Measurements from ENCODE around the gene REX1BD.
"Not testable (repeated sequence)": the region's sequence is repeated elsewhere in the genome, so short reads cannot be mapped to it uniquely, and the experiment has no call there.

REX1BD gene

GRCh38 chr19:18594096-18594823, 5.7 kb downstream of the REX1BD start:
- Histone ChIP-seq H4K20me1 (peaks cover 7 to 61% (median 22%) of the 10 kb centered on the region in 11 experiments; a peak in 15 of 22 replicates), H3K9me3 (replicated peaks in 1 of 11) (no peaks in the 10 kb centered on the region), H3K9ac (peak overlapping the region in 10 of 11 experiments; percentile 20 to 63 (median 54); a peak in 20 of 22 replicates), H3K4me3 (peak overlapping the region in 8 of 10 experiments; percentile 34 to 65 (median 46); a peak in 15 of 20 replicates), H3K4me1 (peaks cover 43 to 88% (median 78%) of the 10 kb centered on the region in 10 experiments), H3K27me3 (peaks cover 17 to 52% (median 30%) of the 10 kb centered on the region in 11 experiments; a peak in 19 of 22 replicates), H3K36me3 (peaks cover 8 to 22% (median 18%) of the 10 kb centered on the region in 11 experiments; a peak in 17 of 22 replicates), H3K4me2 (peak overlapping the region; percentile 88 to 100 (median 94)), H3K27ac (peak overlapping the region in 4 of 11 experiments; percentile 11 to 28 (median 14); a peak in 2 of 22 replicates)
- no peak for TF ChIP-seq Cebpa-rat (IDR thresholded peaks at IDR 0.05)

- H3K4me1 ChIP-seq, result peaks cover 36 to 82% (median 71%) of the 10 kb centered on the region in 10 experiments
- H3K27ac ChIP-seq, result peak overlapping the region in 4 of 11 experiments; percentile 11 to 28 (median 14); a peak in 2 of 22 replicates
- H3K27me3 ChIP-seq, result peaks cover 18 to 59% (median 36%) of the 10 kb centered on the region in 11 experiments; a peak in 19 of 22 replicates
- no peaks in the 10 kb centered on the region for H3K9me3 ChIP-seq (replicated peaks in 1 of 11)
- peaks cover 8 to 22% (median 18%) of the 10 kb centered on the region in 11 experiments; a peak in 17 of 22 replicates for H3K36me3 ChIP-seq
- H3K4me3 ChIP-seq, result peak overlapping the region in 7 of 10 experiments; percentile 34 to 65 (median 47); a peak in 13 of 20 replicates
- TF ChIP-seq Cebpa-rat (IDR thresholded peaks at IDR 0.05), result no peak
- peak overlapping the region; percentile 88 to 100 (median 94) for H3K4me2 ChIP-seq
- peak overlapping the region in 9 of 11 experiments; percentile 20 to 63 (median 53); a peak in 17 of 22 replicates for H3K9ac ChIP-seq
- peaks cover 7 to 58% (median 17%) of the 10 kb centered on the region in 11 experiments; a peak in 15 of 22 replicates for H4K20me1 ChIP-seq
These were observed 6.3 kb downstream of the REX1BD start for GRCh38 chr19:18594824-18595373.

DNA sequence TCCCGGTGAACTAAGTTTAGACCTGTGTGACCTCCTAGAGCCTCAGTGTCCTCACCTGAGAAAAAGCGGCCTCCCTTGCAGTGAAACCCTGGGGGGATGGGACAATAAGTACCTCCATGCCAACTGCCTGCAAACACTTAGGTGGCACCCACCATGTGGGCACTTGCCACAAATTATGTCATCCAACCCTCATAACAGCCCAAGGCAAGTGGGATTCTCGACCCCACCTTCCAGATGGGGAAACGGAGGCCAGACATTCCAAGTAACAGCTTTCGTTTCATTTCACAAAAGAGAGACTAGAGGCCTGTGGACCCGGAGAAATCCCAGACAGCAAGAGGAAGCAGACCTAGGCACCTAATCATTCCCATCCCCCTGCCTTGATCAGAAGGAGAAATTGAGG, 6.9 kb downstream of the REX1BD start:
- peak overlapping the region in 10 of 11 experiments; percentile 88 to 100 (median 94); a peak in 17 of 22 replicates for H3K4me2 ChIP-seq
- H3K27me3 ChIP-seq, result peaks cover 22 to 65% (median 42%) of the 10 kb centered on the region in 11 experiments; a peak in 21 of 22 replicates
- H3K27ac ChIP-seq, result no peak overlapping the region
- peaks cover 31 to 76% (median 66%) of the 10 kb centered on the region in 10 experiments for H3K4me1 ChIP-seq
- H3K36me3 ChIP-seq, result peaks cover 7 to 19% (median 16%) of the 10 kb centered on the region in 11 experiments; a peak in 17 of 22 replicates
- peaks cover 7 to 57% (median 17%) of the 10 kb centered on the region in 11 experiments; a peak in 15 of 22 replicates for H4K20me1 ChIP-seq
- no peaks in the 10 kb centered on the region for H3K9me3 ChIP-seq (replicated peaks in 1 of 11)
- no peak for TF ChIP-seq Cebpa-rat (IDR thresholded peaks at IDR 0.05)
- H3K9ac ChIP-seq, result 0 out of 22 replicates have a peak overlapping the region, but pooled peaks of 1 of the 11 experiments have one; percentile 7
- no peak overlapping the region; a peak in 1 of 20 replicates for H3K4me3 ChIP-seq

GRCh38 chr19:18596752-18597157, 8.2 kb downstream of the REX1BD start:
- Histone ChIP-seq H3K4me1 (peaks cover 26 to 63% (median 55%) of the 10 kb centered on the region in 10 experiments), H3K36me3 (peaks cover 0 to 6% (median 5%) of the 10 kb centered on the region in 11 experiments; a peak in 11 of 22 replicates), H4K20me1 (peaks cover 6 to 51% (median 17%) of the 10 kb centered on the region in 11 experiments; a peak in 15 of 22 replicates), H3K27me3 (peaks cover 34 to 77% (median 55%) of the 10 kb centered on the region in 11 experiments), H3K4me2 (peak overlapping the region; percentile 29 to 86 (median 62); a peak in 20 of 22 replicates), H3K27ac (no peak overlapping the region), H3K9me3 (replicated peaks in 1 of 11) (no peaks in the 10 kb centered on the region), H3K4me3 (no peak overlapping the region; a peak in 3 of 20 replicates), H3K9ac (peak overlapping the region in 1 of 11 experiments; percentile 41; a peak in 1 of 22 replicates)
- TF ChIP-seq Cebpa-rat (IDR thresholded peaks at IDR 0.05), result no peak

DNA sequence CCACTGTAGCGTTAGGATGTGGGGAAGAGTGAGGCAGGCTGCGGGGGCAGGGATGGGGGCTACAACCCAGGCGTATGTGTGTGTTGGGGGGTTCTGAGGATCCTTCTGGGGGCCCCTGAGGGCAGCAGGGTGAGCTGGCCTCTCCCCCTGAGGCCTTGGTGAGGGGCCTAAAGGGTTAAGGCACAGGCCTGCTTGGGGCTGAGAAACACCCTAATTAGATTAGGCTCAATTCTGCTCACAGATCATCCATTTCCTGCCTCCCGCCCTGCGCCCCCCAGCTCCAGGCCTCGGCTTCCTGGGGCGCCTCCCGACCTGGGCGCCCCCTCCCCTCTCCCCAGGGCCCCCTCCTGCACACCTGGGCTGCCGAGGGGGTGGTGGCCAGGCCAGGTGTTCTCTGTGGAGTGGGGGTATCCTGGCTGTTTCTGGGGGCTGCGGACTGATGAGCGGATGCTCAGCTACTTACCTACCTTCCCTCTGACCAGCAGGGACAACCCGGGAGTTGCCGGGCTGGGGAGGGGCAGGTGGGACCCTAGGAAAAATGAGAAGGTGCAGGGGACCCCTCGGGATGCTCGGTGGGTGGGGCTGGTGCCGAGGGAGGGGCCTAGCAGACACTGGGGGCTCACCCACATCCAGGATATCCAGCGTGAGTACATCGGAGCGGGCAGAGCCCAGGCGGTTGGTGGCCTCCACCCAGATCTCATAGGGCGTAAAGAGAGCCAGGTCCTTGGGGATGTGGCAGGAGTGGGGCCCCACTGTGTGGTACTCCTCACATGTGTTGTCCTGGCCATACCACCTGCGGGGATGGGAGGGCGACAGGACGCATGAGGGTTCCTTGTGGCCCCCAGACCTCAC, 9.4 kb downstream of the REX1BD start:
- peak overlapping the region in 2 of 11 experiments; percentile 37 to 48; a peak in 3 of 22 replicates for H3K9ac ChIP-seq
- H3K4me1 ChIP-seq, result peaks cover 26 to 51% (median 46%) of the 10 kb centered on the region in 10 experiments
- H3K4me3 ChIP-seq, result no peak overlapping the region
- H3K4me2 ChIP-seq, result peak overlapping the region in 10 of 11 experiments; percentile 24 to 79 (median 48); a peak in 19 of 22 replicates
- no peaks in the 10 kb centered on the region for H3K36me3 ChIP-seq
- peaks cover 47 to 90% (median 68%) of the 10 kb centered on the region in 11 experiments for H3K27me3 ChIP-seq
- H3K9me3 ChIP-seq (replicated peaks in 1 of 11), result no peaks in the 10 kb centered on the region
- H4K20me1 ChIP-seq, result peaks cover 6 to 58% (median 23%) of the 10 kb centered on the region in 11 experiments; a peak in 14 of 22 replicates
- TF ChIP-seq Cebpa-rat (IDR thresholded peaks at IDR 0.05), result no peak
- H3K27ac ChIP-seq, result no peak overlapping the region

DNA sequence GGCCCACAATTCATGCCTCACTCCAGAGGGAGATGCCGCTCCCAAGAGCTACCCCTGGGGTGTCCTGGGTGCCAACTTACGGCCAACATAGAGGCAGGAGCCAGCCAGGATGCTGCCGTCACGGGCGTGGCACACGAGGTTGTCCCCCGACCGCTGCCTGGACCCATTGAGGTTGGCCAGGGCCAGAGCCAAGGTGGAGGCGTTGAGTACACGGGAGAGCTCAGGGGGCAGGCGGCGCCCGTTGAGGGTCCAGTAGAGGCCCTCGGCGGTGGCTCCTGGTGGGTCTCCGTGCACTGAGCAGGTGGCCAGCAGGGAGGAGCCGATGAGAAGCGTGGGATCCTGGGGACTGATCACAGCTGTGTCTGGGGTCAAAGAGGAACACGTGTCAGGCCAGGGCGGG, 10.9 kb downstream of the REX1BD start:
- Histone ChIP-seq H3K36me3 (no peaks in the 10 kb centered on the region), H3K27me3 (peaks cover 62 to 99% (median 82%) of the 10 kb centered on the region in 11 experiments), H4K20me1 (peaks cover 0 to 63% (median 24%) of the 10 kb centered on the region in 11 experiments; a peak in 18 of 22 replicates), H3K9ac (no peak overlapping the region), H3K9me3 (replicated peaks in 1 of 11) (no peaks in the 10 kb centered on the region), H3K4me2 (no peak overlapping the region), H3K4me3 (no peak overlapping the region), H3K4me1 (peaks cover 21 to 38% (median 32%) of the 10 kb centered on the region in 10 experiments), H3K27ac (no peak overlapping the region)
- no peak for TF ChIP-seq Cebpa-rat (IDR thresholded peaks at IDR 0.05)

DNA sequence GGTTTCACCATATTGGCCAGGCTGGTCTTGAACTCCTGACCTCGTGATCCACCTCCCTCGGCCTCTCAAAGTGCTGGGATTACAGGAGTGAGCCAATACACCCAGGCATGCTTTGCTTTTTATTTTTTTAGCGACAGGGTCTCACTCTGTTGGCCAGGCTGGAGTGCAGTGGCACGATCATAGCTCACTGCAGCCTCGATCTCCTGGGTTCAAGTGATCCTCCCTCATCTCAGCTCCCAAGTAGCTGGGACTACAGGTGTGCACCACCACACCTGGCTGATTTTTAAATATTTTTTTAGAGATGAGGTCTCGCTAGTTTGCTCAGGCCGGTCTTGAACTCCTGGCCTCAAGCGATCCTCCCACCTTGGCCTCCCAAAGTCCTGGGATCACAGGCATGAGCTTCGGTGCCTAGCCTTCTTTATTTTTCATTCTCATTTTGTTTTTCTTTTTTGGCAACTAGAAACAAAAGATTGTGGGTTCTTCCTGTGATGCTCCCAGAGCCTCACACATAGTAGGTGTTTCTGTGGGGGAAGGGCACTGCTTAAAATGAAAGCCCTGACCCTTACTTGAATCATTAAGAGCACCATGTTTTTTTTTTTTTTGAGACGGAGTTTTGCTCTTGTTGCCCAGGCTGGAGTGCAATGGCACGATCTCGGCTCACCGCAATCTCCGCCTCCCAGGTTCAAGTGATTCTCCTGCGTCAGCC, 12.2 kb downstream of the REX1BD start:
- not testable (repeated sequence) for H3K36me3 ChIP-seq; H3K27ac ChIP-seq; H3K9ac ChIP-seq; H3K4me2 ChIP-seq; H3K9me3 ChIP-seq (replicated peaks in 1 of 11); H3K4me3 ChIP-seq
- peaks cover 65 to 99% (median 85%) of the 10 kb centered on the region in 11 experiments for H3K27me3 ChIP-seq
- H4K20me1 ChIP-seq, result peaks cover 0 to 63% (median 31%) of the 10 kb centered on the region in 11 experiments; a peak in 18 of 22 replicates
- H3K4me1 ChIP-seq, result peaks cover 10 to 31% (median 25%) of the 10 kb centered on the region in 10 experiments

Data from BLaER1 treated with 17β-estradiol and CSF1 and Interleukin-3, amounts not matched to agents 10 nM and 100 nM (cell line).